CD14-positive monocyte (primary cell): Measurements from ENCODE around the gene RAI2. TPM values are rescaled to one million over a fixed set of nuclear protein-coding genes. Genes with fewer than 3 reads are reported as not detected.

Experiments used
- DNase-seq, 3 donors: peaks; one replicate each; pipeline ENCODE4 v3.0.0-alpha.2; 2011 to 2022
- H2AFZ ChIP-seq: 2 replicates; pipeline ENCODE4 v1.6.0; 2012; ENCODE audit warnings: mild to moderate bottlenecking, low read depth, low read length, inconsistent platforms; ENCODE audit not compliant: insufficient read depth, poor library complexity, severe bottlenecking
- H3K27ac ChIP-seq, 2 donors: 1 replicate in 1 of 2; 2 replicates in 1 of 2; pipeline ENCODE4 v1.5.1; 2012 to 2013; ENCODE audit warnings: low read length in 2 of 2, control low read depth in 1 of 2, inconsistent platforms in 1 of 2, low read depth in 1 of 2, mild to moderate bottlenecking in 1 of 2
- H3K27me3 ChIP-seq, 2 donors: one replicate each; pipeline versions ENCODE4 v1.6.0 to v1.6.1; 2011 to 2013; ENCODE audit warnings: low read length in 2 of 2; ENCODE audit not compliant: control insufficient read depth in 2 of 2, insufficient read depth in 2 of 2
- H3K36me3 ChIP-seq, 2 donors: replicated peaks in 1 of 2; 1 replicate in 1 of 2; 2 replicates in 1 of 2; pipeline versions ENCODE4 v1.5.1 to v1.6.1; 2012 to 2013; ENCODE audit warnings: low read length in 2 of 2, control low read depth in 1 of 2, inconsistent platforms in 1 of 2, mild to moderate bottlenecking in 1 of 2; ENCODE audit not compliant: insufficient read depth in 2 of 2, control insufficient read depth in 1 of 2
- H3K4me1 ChIP-seq, 2 donors: 1 replicate in 1 of 2; 2 replicates in 1 of 2; pipeline versions ENCODE4 v1.5.1 to v1.6.1; 2012 to 2013; ENCODE audit warnings: low read length in 2 of 2, control low read depth in 1 of 2, inconsistent platforms in 1 of 2, mild to moderate bottlenecking in 1 of 2, moderate library complexity in 1 of 2; ENCODE audit not compliant: insufficient read depth in 2 of 2, control insufficient read depth in 1 of 2
- H3K4me2 ChIP-seq: replicated peaks from 2 replicates; pipeline ENCODE3; 2012; ENCODE audit warnings: low read length, moderate library complexity, mild to moderate bottlenecking; ENCODE audit not compliant: poor library complexity, severe bottlenecking; ENCODE audit errors: extremely low read depth
- H3K4me3 ChIP-seq, 3 experiments: fragments of 200-600 bp in 1 of 3; sonication (generic) in 1 of 3; replicated peaks in 1 of 3; 1 replicate in 2 of 3; 2 replicates in 1 of 3; pipeline ENCODE4 v1.5.1; 2011 to 2013; ENCODE audit warnings: low read length in 3 of 3, mild to moderate bottlenecking in 3 of 3, control low read depth in 2 of 3, low read depth in 2 of 3, inconsistent platforms in 1 of 3, moderate library complexity in 1 of 3
- H3K79me2 ChIP-seq: 2 replicates; pipeline ENCODE4 v1.6.0; 2012; ENCODE audit warnings: mild to moderate bottlenecking, control low read depth, inconsistent platforms, low read length, moderate library complexity; ENCODE audit not compliant: insufficient read depth
- H3K9ac ChIP-seq: 2 replicates; pipeline ENCODE4 v1.6.0; 2017; ENCODE audit warnings: low read length, mild to moderate bottlenecking; ENCODE audit not compliant: insufficient read depth, poor library complexity, severe bottlenecking
- H3K9me3 ChIP-seq, 2 donors: replicated peaks in 1 of 2; 1 replicate in 1 of 2; 2 replicates in 1 of 2; pipeline versions ENCODE4 v1.5.1 to v1.6.1; 2012 to 2013; ENCODE audit warnings: low read length in 2 of 2, control low read depth in 1 of 2; ENCODE audit not compliant: control insufficient read depth in 1 of 2, insufficient read depth in 1 of 2
- H4K20me1 ChIP-seq: 2 replicates; pipeline ENCODE4 v1.6.0; 2012; ENCODE audit warnings: mild to moderate bottlenecking, low read length, control low read depth, moderate library complexity; ENCODE audit not compliant: insufficient read depth
- H3K27ac Mint-ChIP-seq, 7 donors: one replicate each; pipeline ENCODE4 v1.8.0; 2020; ENCODE audit warnings: mild to moderate bottlenecking in 7 of 7, mixed read lengths in 7 of 7, moderate library complexity in 6 of 7, inconsistent platforms in 2 of 7
- H3K27me3 Mint-ChIP-seq, 3 donors: one replicate each; pipeline ENCODE4 v1.8.0; 2021 to 2022; ENCODE audit warnings: low read depth in 3 of 3, mild to moderate bottlenecking in 3 of 3, mixed read lengths in 3 of 3, moderate library complexity in 3 of 3, inconsistent platforms in 1 of 3
- H3K36me3 Mint-ChIP-seq, 2 donors: one replicate each; pipeline ENCODE4 v1.8.0; 2020; ENCODE audit warnings: mixed read lengths in 2 of 2, inconsistent platforms in 1 of 2, mild to moderate bottlenecking in 1 of 2
- H3K4me1 Mint-ChIP-seq: one replicate; pipeline ENCODE4 v1.8.0; 2020; ENCODE audit warnings: mild to moderate bottlenecking, mixed read lengths
- H3K4me3 Mint-ChIP-seq, 2 donors: one replicate each; pipeline ENCODE4 v1.8.0; 2020; ENCODE audit warnings: mild to moderate bottlenecking in 2 of 2, mixed read lengths in 2 of 2, moderate library complexity in 1 of 2
- H3K9me3 Mint-ChIP-seq, 7 donors: one replicate each; pipeline ENCODE4 v1.8.0; 2020 to 2022; ENCODE audit warnings: mixed read lengths in 7 of 7, mild to moderate bottlenecking in 6 of 7, moderate library complexity in 6 of 7, inconsistent platforms in 2 of 7
- WGBS: methylation state at CpG from one replicate; pipeline ENCODE4 v1.1.5; 2013; ENCODE audit warnings: missing lambda C conversion rate; ENCODE audit not compliant: insufficient coverage; 5-methylcytosine and 5-hydroxymethylcytosine counted together
- intact Hi-C, 2 donors: fragments of 100-400 bp; cut with micrococcal nuclease; formaldehyde crosslinking; loops; one replicate each; pipeline versions ENCODE4 v1.15.0 to v1.15.1; 2023
- polyA plus RNA-seq, 3 donors: library from polyadenylated mRNA; depleted of rRNA in 1 of 3; unstranded in 2 of 3; stranded (reverse) in 1 of 3; fragments of 300-500 nt in 2 of 3; fragments of >200 nt in 1 of 3; fragmentation: Illumina TruSeq in 2 of 3; gene quantifications; 1 replicate in 2 of 3; 2 replicates in 1 of 3; pipeline ENCODE4 v1.2.3, GENCODE V29; 2012 to 2021
- TF ChIP-seq, protein P1 (sequence below): fragments of 200-600 bp; IDR thresholded peaks from one replicate; pipeline ENCODE4 v1.8.0; 2022; ENCODE audit warnings: antibody characterized with exemption, mild to moderate bottlenecking

RAI2 gene
- polyA plus RNA-seq, 3 donors = not detected

DNA sequence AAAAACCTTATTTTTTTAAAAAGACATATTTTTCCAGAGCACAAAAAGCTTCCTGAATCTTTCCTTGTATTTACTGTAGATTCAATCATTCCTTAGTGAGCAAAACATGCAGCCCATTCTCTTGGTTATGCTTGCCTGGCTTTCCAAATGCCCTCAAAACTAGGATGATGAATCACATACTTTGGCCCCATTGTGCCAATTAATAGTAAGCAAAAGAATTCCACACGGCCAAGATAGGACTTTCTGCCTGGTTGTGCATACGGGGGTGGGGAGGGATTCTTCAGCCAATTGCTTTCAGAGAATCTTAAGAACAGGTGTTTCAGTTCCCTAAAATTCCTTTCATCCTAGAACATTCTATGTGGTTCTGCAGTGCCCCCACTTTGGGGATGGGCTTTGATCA lies 7.0 kb downstream of the RAI2 start:
- Mint-ChIP-seq H3K4me1 (no peaks in the 10 kb centered on the region), H3K9me3 (peaks cover 0 to 5% (median 0%) of the 10 kb centered on the region in 7 donors), H3K36me3 (no peaks in the 10 kb centered on the region), H3K27ac (no peak overlapping the region), H3K27me3 (peaks cover 19 to 49% (median 36%) of the 10 kb centered on the region in 3 donors), H3K4me3 (no peak overlapping the region)
- WGBS = no CpG with 5 or more reads among the region's 2 CpGs
- Histone ChIP-seq H3K79me2 (no peaks in the 10 kb centered on the region), H3K27ac (no peak overlapping the region), H3K4me3 (no peak overlapping the region), H3K4me1 (no peaks in the 10 kb centered on the region), H3K36me3 (no peaks in the 10 kb centered on the region), H3K9me3 (no peaks in the 10 kb centered on the region), H3K9ac (no peak overlapping the region), H2AFZ (no peak overlapping the region), H3K27me3 (peaks cover 15 to 19% of the 10 kb centered on the region in 2 donors), H3K4me2 (no peak overlapping the region), H4K20me1 (no peaks in the 10 kb centered on the region)
- DNase-seq = no peak
- TF ChIP-seq, protein P1, sequence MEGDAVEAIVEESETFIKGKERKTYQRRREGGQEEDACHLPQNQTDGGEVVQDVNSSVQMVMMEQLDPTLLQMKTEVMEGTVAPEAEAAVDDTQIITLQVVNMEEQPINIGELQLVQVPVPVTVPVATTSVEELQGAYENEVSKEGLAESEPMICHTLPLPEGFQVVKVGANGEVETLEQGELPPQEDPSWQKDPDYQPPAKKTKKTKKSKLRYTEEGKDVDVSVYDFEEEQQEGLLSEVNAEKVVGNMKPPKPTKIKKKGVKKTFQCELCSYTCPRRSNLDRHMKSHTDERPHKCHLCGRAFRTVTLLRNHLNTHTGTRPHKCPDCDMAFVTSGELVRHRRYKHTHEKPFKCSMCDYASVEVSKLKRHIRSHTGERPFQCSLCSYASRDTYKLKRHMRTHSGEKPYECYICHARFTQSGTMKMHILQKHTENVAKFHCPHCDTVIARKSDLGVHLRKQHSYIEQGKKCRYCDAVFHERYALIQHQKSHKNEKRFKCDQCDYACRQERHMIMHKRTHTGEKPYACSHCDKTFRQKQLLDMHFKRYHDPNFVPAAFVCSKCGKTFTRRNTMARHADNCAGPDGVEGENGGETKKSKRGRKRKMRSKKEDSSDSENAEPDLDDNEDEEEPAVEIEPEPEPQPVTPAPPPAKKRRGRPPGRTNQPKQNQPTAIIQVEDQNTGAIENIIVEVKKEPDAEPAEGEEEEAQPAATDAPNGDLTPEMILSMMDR = no peak
- intact Hi-C loops = no loop called here

DNA sequence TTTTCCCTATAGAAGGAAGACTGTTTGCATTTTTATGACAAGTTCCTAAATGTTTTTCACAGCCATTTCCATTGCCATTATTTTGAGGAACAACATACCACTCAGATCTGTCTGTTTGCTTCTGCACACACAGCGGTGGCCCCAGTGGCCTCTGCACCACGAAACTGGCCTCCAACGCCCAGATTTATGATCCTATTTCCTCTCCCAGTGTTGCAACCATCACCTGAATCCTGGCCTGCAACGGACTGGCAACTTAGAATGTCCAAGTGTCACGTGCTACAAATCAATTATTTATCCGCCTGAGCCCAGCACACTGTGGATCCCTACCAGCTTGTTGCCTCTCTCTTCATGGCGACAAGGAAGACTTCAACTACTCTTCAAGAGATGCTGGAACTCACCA lies 9.2 kb downstream of the RAI2 start:
- H3K27ac ChIP-seq = no peak overlapping the region
- H3K27ac Mint-ChIP-seq = peak overlapping the region in 1 of 7 donors; percentile 16
- H3K4me1 Mint-ChIP-seq = no peaks in the 10 kb centered on the region
- H2AFZ ChIP-seq = no peak overlapping the region
- no peaks in the 10 kb centered on the region for H3K36me3 Mint-ChIP-seq
- 45% methylated on average over 7 of the region's 7 CpGs for WGBS
- peaks cover 7 to 37% (median 17%) of the 10 kb centered on the region in 3 donors for H3K27me3 Mint-ChIP-seq
- no peaks in the 10 kb centered on the region for H4K20me1 ChIP-seq
- H3K9ac ChIP-seq = no peak overlapping the region
- H3K4me3 ChIP-seq = no peak overlapping the region
- peaks cover 0 to 10% of the 10 kb centered on the region in 2 donors for H3K27me3 ChIP-seq
- no peak overlapping the region for H3K4me3 Mint-ChIP-seq
- DNase-seq = no peak
- no peaks in the 10 kb centered on the region for H3K9me3 ChIP-seq
- TF ChIP-seq, protein P1 = no peak
- H3K4me1 ChIP-seq = no peaks in the 10 kb centered on the region
- no peaks in the 10 kb centered on the region for H3K36me3 ChIP-seq
- no peak overlapping the region for H3K4me2 ChIP-seq
- no peaks in the 10 kb centered on the region for H3K79me2 ChIP-seq
- intact Hi-C loops = no loop called here
- peaks cover 0 to 5% (median 0%) of the 10 kb centered on the region in 7 donors for H3K9me3 Mint-ChIP-seq
